Large intestine (tissue), 3 donors: Measurements from ENCODE around the gene COX7A2. TPM values are rescaled to one million over a fixed set of nuclear protein-coding genes. Genes with fewer than 3 reads are reported as not detected.

Experiments
- DNase-seq, 2 donors: peaks; one replicate each; pipeline versions ENCODE4 v3.0.0 to v3.0.0-alpha.2; 2013
- H3K27ac ChIP-seq: one replicate; pipeline ENCODE4 v1.5.1; 2013; ENCODE audit warnings: low read length
- H3K27me3 ChIP-seq: 2 replicates; pipeline ENCODE4 v1.6.1; 2013; ENCODE audit warnings: low read length; ENCODE audit not compliant: control insufficient read depth, insufficient read depth
- H3K36me3 ChIP-seq: 2 replicates; pipeline ENCODE4 v1.6.1; 2013; ENCODE audit warnings: low read length; ENCODE audit not compliant: control insufficient read depth, insufficient read depth
- H3K4me1 ChIP-seq: one replicate; pipeline ENCODE4 v1.6.1; 2013; ENCODE audit warnings: low read length; ENCODE audit not compliant: control insufficient read depth, insufficient read depth
- H3K4me3 ChIP-seq: one replicate; pipeline ENCODE4 v1.5.1; 2013; ENCODE audit warnings: low read length
- H3K9me3 ChIP-seq: one replicate; pipeline ENCODE4 v1.6.1; 2013; ENCODE audit warnings: mild to moderate bottlenecking, low read depth, low read length, moderate library complexity; ENCODE audit not compliant: control insufficient read depth
- WGBS: methylation state at CpG from one replicate; pipeline ENCODE4 v1.1.5; 2013; ENCODE audit warnings: low lambda C conversion rate; ENCODE audit not compliant: insufficient coverage; 5-methylcytosine and 5-hydroxymethylcytosine counted together
- polyA plus RNA-seq: library from polyadenylated mRNA; unstranded; fragments of 120-200 nt; gene quantifications from one replicate; pipeline ENCODE4 v1.2.1, GENCODE V29; 2013

The COX7A2 gene
- polyA plus RNA-seq, 1 donor = 241 TPM

- no peaks in the 10 kb centered on the region for H3K27me3 ChIP-seq
- H3K9me3 ChIP-seq = no peaks in the 10 kb centered on the region
- 0% methylated on average over 1 of the region's 6 CpGs for WGBS
- DNase-seq = no peak
- peaks cover 7% of the 10 kb centered on the region for H3K4me1 ChIP-seq
- peak overlapping the region; percentile 96 for H3K4me3 ChIP-seq
- H3K36me3 ChIP-seq = no peaks in the 10 kb centered on the region
- peak overlapping the region; percentile 81 for H3K27ac ChIP-seq
These were observed 41.7 kb upstream of the COX7A2 start for GRCh38 chr6:75285283-75285639.

GRCh38 chr6:75284632-75285282, 41.2 kb upstream of the COX7A2 start, which contains the start of gene TMEM30A:
Gene TMEM30A, minus strand, starts transcription at chr6:75284792. Its CDS starts 154 bp downstream, at chr6:75284638.
- Histone ChIP-seq H3K27me3 (no peaks in the 10 kb centered on the region), H3K9me3 (no peaks in the 10 kb centered on the region), H3K27ac (peak within 1 kb of the TSS; percentile 95), H3K4me1 (peaks cover 7% of the 10 kb centered on the region), H3K4me3 (peak within 1 kb of the TSS; percentile 96), H3K36me3 (no peaks in the 10 kb centered on the region)
- DNase-seq = peak; percentile 99
- WGBS = 0% methylated on average over 3 of the region's 55 CpGs

GRCh38 chr6:75283907-75284631, 40.5 kb upstream of the COX7A2 start:
- no peaks in the 10 kb centered on the region for H3K36me3 ChIP-seq
- H3K27ac ChIP-seq = peak overlapping the region; percentile 95
- 0% methylated on average over 3 of the region's 36 CpGs for WGBS
- DNase-seq = no peak
- no peaks in the 10 kb centered on the region for H3K27me3 ChIP-seq
- H3K4me1 ChIP-seq = peaks cover 7% of the 10 kb centered on the region
- no peaks in the 10 kb centered on the region for H3K9me3 ChIP-seq
- peak overlapping the region; percentile 96 for H3K4me3 ChIP-seq

- WGBS = no CpG with 5 or more reads among the region's 2 CpGs
- H3K4me3 ChIP-seq = peak overlapping the region; percentile 96
- H3K9me3 ChIP-seq = no peaks in the 10 kb centered on the region
- no peaks in the 10 kb centered on the region for H3K27me3 ChIP-seq
- DNase-seq = no peak
- no peak overlapping the region for H3K27ac ChIP-seq
- no peaks in the 10 kb centered on the region for H3K36me3 ChIP-seq
- peaks cover 7% of the 10 kb centered on the region for H3K4me1 ChIP-seq
These were observed 39.1 kb upstream of the COX7A2 start for GRCh38 chr6:75282706-75283105.

GRCh38 chr6:75281653-75282052, 38.1 kb upstream of the COX7A2 start:
- Histone ChIP-seq H3K9me3 (no peaks in the 10 kb centered on the region), H3K4me1 (peaks cover 7% of the 10 kb centered on the region), H3K27ac (no peak overlapping the region), H3K36me3 (no peaks in the 10 kb centered on the region), H3K27me3 (no peaks in the 10 kb centered on the region), H3K4me3 (no peak overlapping the region)
- DNase-seq = no peak

GRCh38 chr6:75280131-75280855, 36.7 kb upstream of the COX7A2 start:
- Histone ChIP-seq H3K27ac (no peak overlapping the region), H3K36me3 (no peaks in the 10 kb centered on the region), H3K4me3 (no peak overlapping the region), H3K27me3 (no peaks in the 10 kb centered on the region), H3K9me3 (no peaks in the 10 kb centered on the region), H3K4me1 (peaks cover 7% of the 10 kb centered on the region)
- no peak for DNase-seq
- WGBS = 75% methylated on average over 4 of the region's 4 CpGs

GRCh38 chr6:75279418-75279817, 35.8 kb upstream of the COX7A2 start:
- Histone ChIP-seq H3K36me3 (peaks cover 1% of the 10 kb centered on the region), H3K27ac (no peak overlapping the region), H3K27me3 (no peaks in the 10 kb centered on the region), H3K4me1 (peaks cover 7% of the 10 kb centered on the region), H3K4me3 (no peak overlapping the region), H3K9me3 (no peaks in the 10 kb centered on the region)
- WGBS = 89% methylated on average over 1 of the region's 2 CpGs
- DNase-seq = no peak

- Histone ChIP-seq H3K9me3 (no peaks in the 10 kb centered on the region), H3K36me3 (peaks cover 2% of the 10 kb centered on the region), H3K4me3 (no peak overlapping the region), H3K27me3 (no peaks in the 10 kb centered on the region), H3K27ac (no peak overlapping the region), H3K4me1 (peaks cover 7% of the 10 kb centered on the region)
- DNase-seq = no peak
- WGBS = 57% methylated on average over 3 of the region's 4 CpGs
These were observed 35.0 kb upstream of the COX7A2 start for GRCh38 chr6:75278474-75279077.

- Histone ChIP-seq H3K4me1 (no peaks in the 10 kb centered on the region), H3K4me3 (no peak overlapping the region), H3K27ac (no peak overlapping the region), H3K27me3 (no peaks in the 10 kb centered on the region), H3K36me3 (peaks cover 5% of the 10 kb centered on the region), H3K9me3 (no peaks in the 10 kb centered on the region)
- DNase-seq = no peak
These were observed 31.5 kb upstream of the COX7A2 start for GRCh38 chr6:75275067-75275466.

GRCh38 chr6:75273009-75273408, 29.4 kb upstream of the COX7A2 start:
- H3K27ac ChIP-seq = no peak overlapping the region
- H3K9me3 ChIP-seq = no peaks in the 10 kb centered on the region
- 100% methylated on average over 1 of the region's 4 CpGs for WGBS
- H3K36me3 ChIP-seq = peaks cover 5% of the 10 kb centered on the region
- no peaks in the 10 kb centered on the region for H3K4me1 ChIP-seq
- DNase-seq = no peak
- H3K4me3 ChIP-seq = no peak overlapping the region
- H3K27me3 ChIP-seq = no peaks in the 10 kb centered on the region
